Panc1 (cell line): ENCODE data around the gene STRA6. TPM values are rescaled to one million over a fixed set of nuclear protein-coding genes. Genes with fewer than 3 reads are reported as not detected.

Experiments
- ATAC-seq: fragments of 200-7000 bp; cut with Tn5 transposase; 2 replicates; pipeline ENCODE4 v1.9.1; 2020; ENCODE audit warnings: mild to moderate bottlenecking, moderate library complexity
- BruUV-seq: library from RNA; stranded (reverse); fragments of 400-500 nt; replicated peaks from 2 replicates; lab custom pipeline; 2021; lab: Mats Ljungman, UMichigan
- CTCF ChIA-PET: fragments of 300-600 bp; sonication (Branson Sonifier 250); formaldehyde crosslinking; loops from one replicate; lab custom pipeline; 2022; ENCODE audit warnings: antibody characterized with exemption; lab: Charles Lee
- POLR2A ChIA-PET: fragments of 300-600 bp; sonication (Branson Sonifier 250); formaldehyde crosslinking; loops from one replicate; lab custom pipeline; 2022; ENCODE audit warnings: antibody characterized with exemption; lab: Charles Lee
- DNase-seq: peaks from one replicate; pipeline ENCODE4 v3.0.0-alpha.2; 2010; ENCODE audit warnings: low read depth, low spot score
- H3K27ac ChIP-seq: 2 replicates; pipeline ENCODE4 v1.5.1; 2011; ENCODE audit warnings: mild to moderate bottlenecking, low read length, inconsistent platforms
- H3K27me3 ChIP-seq: fragments of 200-500 bp; sonication (Bioruptor generic); 2 replicates; pipeline ENCODE4 v1.6.0; 2014; ENCODE audit warnings: low read length, inconsistent platforms; ENCODE audit not compliant: control insufficient read depth, insufficient read depth
- H3K36me3 ChIP-seq: fragments of 200-500 bp; sonication (Bioruptor generic); 2 replicates; pipeline ENCODE4 v1.5.1; 2014; ENCODE audit warnings: inconsistent platforms, mild to moderate bottlenecking, low read length, moderate library complexity; ENCODE audit not compliant: control insufficient read depth, insufficient read depth
- H3K4me1 ChIP-seq: 2 replicates; pipeline ENCODE4 v1.5.1; 2011; ENCODE audit warnings: inconsistent platforms, mild to moderate bottlenecking, low read length, moderate library complexity; ENCODE audit not compliant: control insufficient read depth, insufficient read depth
- H3K4me3 ChIP-seq, 2 experiments: 2 replicates each; pipeline ENCODE4 v1.5.1; 2011 to 2012; ENCODE audit warnings: low read depth in 2 of 2, low read length in 2 of 2, mild to moderate bottlenecking in 2 of 2, inconsistent platforms in 1 of 2, moderate library complexity in 1 of 2
- H3K9me3 ChIP-seq: fragments of 200-500 bp; sonication (Bioruptor generic); 2 replicates; pipeline ENCODE4 v1.5.1; 2014; ENCODE audit warnings: low read depth, mild to moderate bottlenecking, inconsistent platforms, low read length, moderate library complexity; ENCODE audit not compliant: control insufficient read depth, insufficient read depth
- POLR2AphosphoS5 ChIP-seq: IDR thresholded peaks from 2 replicates; pipeline ENCODE4 v1.6.1; 2012; ENCODE audit warnings: mild to moderate bottlenecking, low read depth, low read length, moderate library complexity
- SIN3A ChIP-seq: IDR thresholded peaks from 2 replicates; pipeline ENCODE4 v1.6.1; 2012; ENCODE audit warnings: low read depth, mild to moderate bottlenecking, low read length, moderate library complexity, borderline replicate concordance; ENCODE audit not compliant: insufficient read depth
- TCF7L2 ChIP-seq: IDR thresholded peaks from 2 replicates; pipeline ENCODE4 v1.6.1; 2011; ENCODE audit warnings: mild to moderate bottlenecking, low read depth, low read length, inconsistent platforms
- in situ Hi-C: cut with HindIII; loops from 2 replicates; pipeline ENCODE4 v1.10.0; 2016; ENCODE audit warnings: low sequenced_read_pairs, low pct_unique_long_range_greater_than_20kb
- intact Hi-C: fragments of 100-400 bp; cut with micrococcal nuclease; formaldehyde crosslinking; loops from one replicate; pipeline ENCODE4 v1.10.0; 2022; ENCODE audit not compliant: unreplicated experiment
- total RNA-seq: library from RNA; stranded (reverse); gene quantifications from one replicate; pipeline ENCODE4 v1.2.1, GENCODE V29; 2021; ENCODE audit not compliant: unreplicated experiment
- TF ChIP-seq, protein P1 (sequence below): fragments of 450-650 bp; IDR thresholded peaks from 2 replicates; pipeline ENCODE4 v1.5.1; 2017; ENCODE audit warnings: mild to moderate bottlenecking
- TF ChIP-seq, protein P2 (sequence below), 2 experiments: IDR thresholded peaks; 2 replicates each; pipeline ENCODE4 v1.6.1; 2011 to 2012; ENCODE audit warnings: low read depth in 2 of 2, control low read depth in 1 of 2, low read length in 1 of 2, mild to moderate bottlenecking in 1 of 2, moderate library complexity in 1 of 2; ENCODE audit not compliant: insufficient read depth in 1 of 2

Gene STRA6
- total RNA-seq, 1 experiment from 2014 or later = 1.1 TPM

- no peak overlapping the region for H3K4me3 ChIP-seq
- no peak overlapping the region for H3K27ac ChIP-seq
- H3K9me3 ChIP-seq = no peaks in the 10 kb centered on the region
- in situ Hi-C loops = no loop called here
- DNase-seq = no peak
- POLR2A ChIA-PET = no interaction called here
- ATAC-seq = no peak
- TF ChIP-seq, protein P1, sequence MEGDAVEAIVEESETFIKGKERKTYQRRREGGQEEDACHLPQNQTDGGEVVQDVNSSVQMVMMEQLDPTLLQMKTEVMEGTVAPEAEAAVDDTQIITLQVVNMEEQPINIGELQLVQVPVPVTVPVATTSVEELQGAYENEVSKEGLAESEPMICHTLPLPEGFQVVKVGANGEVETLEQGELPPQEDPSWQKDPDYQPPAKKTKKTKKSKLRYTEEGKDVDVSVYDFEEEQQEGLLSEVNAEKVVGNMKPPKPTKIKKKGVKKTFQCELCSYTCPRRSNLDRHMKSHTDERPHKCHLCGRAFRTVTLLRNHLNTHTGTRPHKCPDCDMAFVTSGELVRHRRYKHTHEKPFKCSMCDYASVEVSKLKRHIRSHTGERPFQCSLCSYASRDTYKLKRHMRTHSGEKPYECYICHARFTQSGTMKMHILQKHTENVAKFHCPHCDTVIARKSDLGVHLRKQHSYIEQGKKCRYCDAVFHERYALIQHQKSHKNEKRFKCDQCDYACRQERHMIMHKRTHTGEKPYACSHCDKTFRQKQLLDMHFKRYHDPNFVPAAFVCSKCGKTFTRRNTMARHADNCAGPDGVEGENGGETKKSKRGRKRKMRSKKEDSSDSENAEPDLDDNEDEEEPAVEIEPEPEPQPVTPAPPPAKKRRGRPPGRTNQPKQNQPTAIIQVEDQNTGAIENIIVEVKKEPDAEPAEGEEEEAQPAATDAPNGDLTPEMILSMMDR = no peak
- no peak for TF ChIP-seq TCF7L2
- TF ChIP-seq, protein P2, sequence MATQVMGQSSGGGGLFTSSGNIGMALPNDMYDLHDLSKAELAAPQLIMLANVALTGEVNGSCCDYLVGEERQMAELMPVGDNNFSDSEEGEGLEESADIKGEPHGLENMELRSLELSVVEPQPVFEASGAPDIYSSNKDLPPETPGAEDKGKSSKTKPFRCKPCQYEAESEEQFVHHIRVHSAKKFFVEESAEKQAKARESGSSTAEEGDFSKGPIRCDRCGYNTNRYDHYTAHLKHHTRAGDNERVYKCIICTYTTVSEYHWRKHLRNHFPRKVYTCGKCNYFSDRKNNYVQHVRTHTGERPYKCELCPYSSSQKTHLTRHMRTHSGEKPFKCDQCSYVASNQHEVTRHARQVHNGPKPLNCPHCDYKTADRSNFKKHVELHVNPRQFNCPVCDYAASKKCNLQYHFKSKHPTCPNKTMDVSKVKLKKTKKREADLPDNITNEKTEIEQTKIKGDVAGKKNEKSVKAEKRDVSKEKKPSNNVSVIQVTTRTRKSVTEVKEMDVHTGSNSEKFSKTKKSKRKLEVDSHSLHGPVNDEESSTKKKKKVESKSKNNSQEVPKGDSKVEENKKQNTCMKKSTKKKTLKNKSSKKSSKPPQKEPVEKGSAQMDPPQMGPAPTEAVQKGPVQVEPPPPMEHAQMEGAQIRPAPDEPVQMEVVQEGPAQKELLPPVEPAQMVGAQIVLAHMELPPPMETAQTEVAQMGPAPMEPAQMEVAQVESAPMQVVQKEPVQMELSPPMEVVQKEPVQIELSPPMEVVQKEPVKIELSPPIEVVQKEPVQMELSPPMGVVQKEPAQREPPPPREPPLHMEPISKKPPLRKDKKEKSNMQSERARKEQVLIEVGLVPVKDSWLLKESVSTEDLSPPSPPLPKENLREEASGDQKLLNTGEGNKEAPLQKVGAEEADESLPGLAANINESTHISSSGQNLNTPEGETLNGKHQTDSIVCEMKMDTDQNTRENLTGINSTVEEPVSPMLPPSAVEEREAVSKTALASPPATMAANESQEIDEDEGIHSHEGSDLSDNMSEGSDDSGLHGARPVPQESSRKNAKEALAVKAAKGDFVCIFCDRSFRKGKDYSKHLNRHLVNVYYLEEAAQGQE (IDR thresholded peaks at IDR 0.05; ENCODE audit: insufficient read depth in 1 of 2, low read depth in 2 of 2, low read length in 1 of 2) = no peak
- TF ChIP-seq POLR2AphosphoS5 = no peak
- TF ChIP-seq SIN3A = no peak
- intact Hi-C loops = no loop called here
- H3K36me3 ChIP-seq = no peaks in the 10 kb centered on the region
- CTCF ChIA-PET = no interaction called here
- H3K4me1 ChIP-seq = peaks cover 4% of the 10 kb centered on the region; the same call in 1 of the 2 replicates
- BruUV-seq = no TSS peak
- H3K27me3 ChIP-seq = no peaks in the 10 kb centered on the region
These were observed 9.9 kb upstream of the STRA6 start for GRCh38 chr15:74212494-74212893.

- H3K27me3 ChIP-seq = no peaks in the 10 kb centered on the region
- H3K4me1 ChIP-seq = peaks cover 4% of the 10 kb centered on the region; the same call in 1 of the 2 replicates
- ATAC-seq (no peak), DNase-seq (no peak)
- ChIA-PET CTCF (interaction anchor here (0.7 kb wide), 2 partner anchors 87 to 111 kb away, joined by 9 to 10 read pairs; no protein-coding TSS in a partner anchor), POLR2A (no interaction called here)
- intact Hi-C loops = no loop called here
- BruUV-seq = no TSS peak
- H3K27ac ChIP-seq = no peak overlapping the region
- in situ Hi-C loops = no loop called here
- no peaks in the 10 kb centered on the region for H3K9me3 ChIP-seq
- no peak for TF ChIP-seq POLR2AphosphoS5
- no peak for TF ChIP-seq SIN3A
- no peak for TF ChIP-seq TCF7L2
- TF ChIP-seq, protein P1 = no peak
- TF ChIP-seq, protein P2 (IDR thresholded peaks at IDR 0.05; ENCODE audit: insufficient read depth in 1 of 2, low read depth in 2 of 2, low read length in 1 of 2) = no peak
- H3K36me3 ChIP-seq = no peaks in the 10 kb centered on the region
- H3K4me3 ChIP-seq = no peak overlapping the region
These were observed 9.1 kb upstream of the STRA6 start for GRCh38 chr15:74211656-74212055.
